ENCODE results near the gene PALMD.

Gene PALMD

DNA sequence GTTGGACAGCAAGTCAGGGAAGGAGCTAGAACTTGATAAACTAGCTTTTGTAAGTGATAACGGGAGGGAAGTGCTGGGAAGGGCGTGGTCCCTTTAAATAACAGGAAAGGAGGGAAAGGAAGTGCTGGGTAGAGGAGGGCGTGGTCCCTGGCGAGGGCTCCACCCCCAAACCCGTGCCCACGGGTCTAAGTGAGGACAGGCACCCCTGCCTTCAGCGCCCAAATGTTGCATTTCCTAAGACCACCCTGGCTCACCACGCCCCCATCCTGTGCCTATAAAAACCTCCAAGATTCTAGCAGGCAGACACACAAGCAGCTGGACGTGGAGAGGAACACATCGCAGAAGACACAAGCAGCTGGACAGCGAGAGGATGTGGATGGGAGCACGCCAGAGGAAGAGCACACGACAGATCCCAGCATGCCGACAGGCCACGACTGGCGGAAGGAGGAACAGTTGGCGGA is 58.5 kb downstream of the PALMD start:
- no peak for DNase-seq

DNA sequence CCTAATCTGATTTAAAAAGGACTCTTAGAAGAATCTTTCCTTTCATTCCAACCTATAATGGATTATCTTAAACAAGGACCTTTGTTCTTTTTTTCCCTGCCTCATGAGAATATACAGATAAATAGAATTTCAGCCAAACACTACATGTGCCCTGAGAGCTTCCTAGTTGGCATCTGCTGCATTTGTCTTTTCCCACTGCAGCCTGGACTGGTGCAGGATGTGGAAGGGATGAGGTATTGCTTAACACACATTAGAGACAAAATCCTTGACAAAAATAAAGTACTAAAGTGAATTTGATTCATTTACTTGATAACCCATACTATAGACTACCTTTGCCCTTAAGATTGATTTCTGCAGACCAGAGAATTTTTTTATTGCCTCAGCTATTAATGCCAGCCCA is 59.5 kb downstream of the PALMD start:
- DNase-seq, result no peak

DNA sequence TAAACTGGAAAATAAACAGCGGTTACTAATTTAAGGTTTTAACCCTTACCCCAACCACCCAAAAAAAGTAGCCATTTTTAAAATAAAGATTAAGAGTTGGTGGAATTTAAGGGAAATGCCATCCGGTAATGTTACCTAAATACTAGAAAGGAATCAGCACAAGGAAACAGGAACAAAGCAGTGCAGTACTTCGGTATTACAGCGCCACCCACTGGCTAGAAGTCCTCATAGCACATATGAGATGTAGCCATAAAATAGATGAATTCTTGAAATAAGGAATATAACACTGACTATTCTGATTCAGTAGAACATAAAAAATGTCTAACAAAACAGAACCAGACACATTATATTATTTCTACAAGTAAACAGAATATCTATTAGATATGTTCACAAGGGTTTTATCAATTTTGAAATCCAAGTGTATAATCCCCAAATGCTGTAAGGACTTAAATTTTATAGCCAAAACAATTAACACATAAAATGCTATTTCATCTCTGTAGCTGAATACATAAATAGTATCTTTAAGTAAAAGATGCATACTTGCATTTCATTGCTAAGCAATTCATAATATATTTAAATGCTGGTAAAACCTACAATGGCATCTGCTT is 61.7 kb downstream of the PALMD start:
- peak; percentile 76 for DNase-seq

- DNase-seq, result no peak
Measured at GRCh38 chr1:99710994-99711393, 65.1 kb downstream of the PALMD start.

DNA sequence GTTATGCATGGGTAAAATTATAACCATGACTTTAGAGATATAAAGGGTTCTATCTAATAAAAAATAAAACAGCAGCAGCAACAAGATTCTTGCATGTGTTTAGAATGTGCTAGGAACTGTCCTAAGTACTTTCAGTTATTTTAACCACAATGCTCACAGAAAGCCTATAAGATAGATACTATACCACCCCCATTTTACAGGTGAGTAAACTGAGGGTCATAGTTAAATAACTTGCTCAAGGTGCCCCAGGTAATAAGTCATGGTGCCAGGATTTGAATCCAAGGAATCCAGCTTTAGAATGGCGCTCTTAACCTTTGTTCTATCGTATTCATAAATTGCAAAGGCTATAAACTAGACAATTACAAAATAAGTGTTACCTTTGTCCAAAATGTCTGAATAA is 67.1 kb downstream of the PALMD start:
- no peak for DNase-seq

DNA sequence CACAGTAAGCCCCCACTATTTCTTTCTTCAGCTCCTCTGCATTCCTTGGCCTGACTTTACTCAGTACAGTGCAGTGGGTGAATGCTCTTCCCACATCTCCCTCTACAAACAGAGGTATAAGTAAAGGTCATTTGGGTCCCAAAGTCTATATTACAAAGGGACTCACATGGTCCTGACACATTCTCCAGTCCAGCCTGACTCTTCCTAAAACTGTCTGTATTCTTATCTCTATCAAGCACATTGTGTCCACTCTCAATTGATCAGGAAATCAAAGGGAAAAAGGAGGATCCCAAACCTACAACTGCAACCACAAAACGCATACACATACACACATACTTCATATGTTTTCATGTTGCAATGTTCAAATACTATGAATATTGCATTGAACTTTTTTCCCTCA is 71.1 kb downstream of the PALMD start:
- no peak for DNase-seq

DNA sequence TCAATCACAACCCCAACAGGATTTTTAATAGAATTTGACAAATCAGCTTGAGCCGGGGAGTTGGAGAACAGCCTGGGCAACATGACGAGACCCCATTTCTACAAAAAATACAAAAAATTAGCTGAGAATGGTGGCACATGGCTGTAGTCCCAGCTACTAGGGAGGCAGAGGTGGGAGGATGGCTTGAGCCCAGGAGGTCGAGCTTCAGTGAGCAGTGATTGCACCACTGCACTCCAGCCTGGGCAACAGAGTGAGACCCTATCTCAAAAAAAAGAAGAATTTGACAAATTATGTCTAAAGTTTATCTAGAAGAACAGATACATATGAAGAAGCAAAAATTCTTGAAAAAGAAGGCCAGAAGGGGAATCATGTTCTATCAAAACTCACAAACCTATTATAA is 77.3 kb downstream of the PALMD start:
- DNase-seq, result no peak

DNA sequence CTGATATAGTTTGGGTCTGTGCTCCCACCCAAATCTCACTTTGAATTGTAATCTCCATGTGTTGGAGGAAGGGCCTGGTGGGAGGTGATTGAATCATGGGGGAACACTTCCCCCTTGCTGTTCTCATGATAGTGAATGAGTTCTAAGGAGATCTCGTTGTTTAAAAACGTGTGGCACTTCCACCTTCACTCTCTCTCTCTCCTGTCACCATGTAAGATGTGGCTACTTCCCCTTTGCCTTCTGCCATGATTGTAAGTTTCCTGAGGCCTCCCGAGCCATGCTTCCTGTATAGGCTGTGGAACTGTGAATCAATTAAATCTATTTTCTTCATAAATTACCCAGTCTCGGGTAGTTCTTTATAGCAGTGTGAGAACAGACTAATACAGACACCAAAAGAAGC is 80.1 kb downstream of the PALMD start:
- no peak for DNase-seq

DNA sequence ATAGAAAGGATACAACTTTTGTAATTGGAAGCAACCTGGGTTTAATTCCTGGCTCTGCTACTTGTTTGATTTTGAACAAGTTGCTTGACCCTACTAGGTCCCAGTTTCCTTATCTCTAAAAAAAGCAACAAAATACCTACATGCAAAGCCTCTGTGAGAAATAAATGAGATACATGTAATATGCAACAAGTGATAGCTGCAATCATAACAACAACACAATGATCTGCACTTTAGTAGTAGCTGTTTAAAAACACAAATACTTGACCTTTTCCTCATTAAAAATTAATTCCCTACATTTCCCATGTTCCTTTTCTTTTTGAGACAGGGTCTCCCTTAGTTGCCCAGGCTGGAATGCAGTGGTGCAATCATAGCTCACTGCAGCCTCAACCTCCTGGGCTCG is 80.5 kb downstream of the PALMD start:
- no peak for DNase-seq

DNA sequence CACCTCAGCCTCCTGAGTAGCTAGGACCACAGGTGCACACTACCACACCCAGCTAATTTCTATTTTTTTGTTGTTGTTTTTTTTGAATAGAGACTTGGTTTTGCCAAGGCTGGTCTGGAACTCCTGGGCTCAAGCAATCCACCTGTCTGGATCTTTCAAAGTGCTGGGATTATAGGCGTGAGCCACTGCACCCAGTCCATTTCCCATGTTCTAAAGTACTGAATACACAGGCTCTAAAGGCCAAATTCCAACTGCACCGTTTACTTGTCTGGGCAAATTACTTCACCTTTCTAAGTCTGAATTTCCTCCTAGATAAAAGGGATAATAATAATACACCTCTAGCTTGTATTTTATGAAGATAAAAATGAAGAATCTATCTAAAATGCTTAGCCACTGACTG is 80.9 kb downstream of the PALMD start:
- DNase-seq, result no peak

DNA sequence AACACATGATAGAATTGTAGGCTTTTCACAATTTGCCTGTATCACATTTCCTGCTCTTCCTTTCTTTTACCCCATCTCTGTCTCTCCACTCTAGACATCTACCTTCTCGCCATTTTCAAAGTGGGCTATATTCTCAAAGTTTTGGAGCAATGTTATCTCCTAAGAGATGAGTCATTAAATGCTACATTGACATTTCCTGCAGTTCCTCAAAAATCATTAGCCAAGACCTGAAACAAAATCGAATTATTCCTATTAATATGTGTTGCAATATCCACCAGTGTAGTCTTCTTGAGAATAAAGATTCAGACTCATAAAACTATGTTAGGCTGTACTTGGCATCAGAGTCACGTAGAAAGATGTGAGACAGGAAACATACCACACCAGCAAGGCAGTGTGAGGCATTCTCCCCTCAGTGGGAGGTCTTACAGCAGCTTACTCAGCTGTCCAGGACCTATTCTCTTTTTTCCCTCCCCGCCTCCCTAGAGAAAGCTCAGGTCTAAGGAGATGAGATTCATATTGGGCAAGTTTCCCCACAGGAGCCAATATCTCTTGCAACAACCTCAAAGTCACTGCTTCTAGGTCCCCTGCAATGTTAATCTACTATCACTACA is 81.8 kb downstream of the PALMD start:
- DNase-seq, result no peak

DNA sequence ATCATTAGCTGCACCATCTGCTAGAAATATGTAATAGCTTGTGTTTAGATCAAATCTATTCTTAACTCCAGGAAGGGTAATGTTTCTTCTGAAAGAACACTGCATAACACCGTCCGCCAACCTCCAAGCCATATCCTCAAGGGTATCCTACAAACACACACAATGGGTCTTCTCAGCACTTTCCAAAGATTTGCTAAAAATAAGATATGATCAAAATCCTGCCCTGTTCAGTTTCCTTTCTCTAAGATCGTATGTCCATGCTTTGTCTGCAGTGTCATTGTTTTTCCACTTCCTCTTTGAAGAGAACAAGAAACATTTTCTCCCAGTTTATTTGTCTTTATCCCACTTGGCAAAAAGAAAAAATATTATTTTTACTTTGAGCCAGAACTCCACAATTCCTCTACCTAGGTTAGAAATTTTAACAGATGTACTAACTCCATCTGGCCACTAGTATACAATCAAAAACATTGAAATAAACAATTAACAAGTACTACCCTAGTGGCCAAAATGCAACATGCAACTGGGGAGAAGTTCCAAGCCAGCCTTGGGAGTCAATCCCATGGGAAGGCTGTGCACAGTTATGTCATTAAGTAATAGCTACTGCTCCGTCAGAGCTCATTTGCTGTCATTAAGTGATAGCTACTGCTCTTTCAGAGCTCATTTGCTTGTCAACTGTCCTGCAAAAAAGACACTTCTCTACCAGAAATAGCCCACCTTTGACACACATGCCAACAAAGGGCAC is 82.8 kb downstream of the PALMD start:
- no peak for DNase-seq

DNA sequence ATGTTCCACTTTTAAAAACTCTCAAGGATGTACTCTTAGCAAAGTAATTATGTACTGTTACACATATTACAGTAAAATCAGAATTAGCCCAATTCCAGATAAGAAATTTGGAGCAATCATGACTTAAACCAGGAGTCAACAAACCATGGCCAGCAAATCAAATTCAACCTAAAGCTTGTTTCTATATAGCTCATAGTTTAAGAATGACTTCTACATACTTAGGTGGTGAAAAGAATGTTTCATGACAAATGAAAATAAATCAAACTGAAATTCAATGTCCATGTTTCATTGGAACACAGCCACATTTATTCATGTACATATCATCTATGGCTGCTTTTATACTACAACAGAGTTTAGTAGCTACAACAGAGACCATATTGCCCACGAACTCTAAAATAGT is 85.5 kb downstream of the PALMD start:
- no peak for DNase-seq

DNA sequence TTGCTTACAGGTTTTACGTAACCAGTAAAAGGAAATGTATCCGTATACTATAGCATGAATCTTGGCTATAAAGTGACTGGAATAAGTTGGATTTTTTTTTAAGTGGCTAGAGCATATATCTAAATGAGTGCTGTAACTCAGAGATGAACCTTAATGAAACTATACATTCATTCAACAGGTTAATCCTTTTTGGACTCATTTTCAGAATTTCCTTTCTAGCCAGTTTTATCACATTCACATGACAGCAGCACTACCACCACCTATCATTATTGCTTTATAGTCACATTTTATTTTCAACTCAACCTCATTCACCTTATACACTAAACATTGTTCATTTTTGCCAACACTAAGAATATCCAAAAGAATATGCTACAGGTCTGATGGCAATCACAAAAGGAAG is 89.9 kb downstream of the PALMD start:
- DNase-seq, result no peak

DNA sequence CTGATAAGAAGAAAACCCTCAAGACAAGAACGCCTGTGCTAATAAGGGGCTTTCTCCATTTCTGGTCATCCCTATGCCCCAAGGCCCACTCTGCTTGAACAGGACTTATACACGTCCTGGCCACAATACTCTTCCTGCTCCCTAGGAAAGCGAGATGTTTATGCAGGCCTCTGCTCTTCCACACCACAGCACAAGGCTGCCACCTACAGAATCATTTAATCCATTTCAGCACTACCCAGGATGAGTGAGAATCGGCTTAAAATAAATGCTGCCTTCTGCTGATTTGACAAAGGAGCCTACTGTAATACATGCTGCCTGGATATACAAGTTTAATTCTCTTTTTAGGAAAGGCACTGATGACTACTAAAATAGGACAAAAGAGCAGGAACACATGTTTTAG is 91.1 kb downstream of the PALMD start:
- peak; percentile 36 for DNase-seq

DNA sequence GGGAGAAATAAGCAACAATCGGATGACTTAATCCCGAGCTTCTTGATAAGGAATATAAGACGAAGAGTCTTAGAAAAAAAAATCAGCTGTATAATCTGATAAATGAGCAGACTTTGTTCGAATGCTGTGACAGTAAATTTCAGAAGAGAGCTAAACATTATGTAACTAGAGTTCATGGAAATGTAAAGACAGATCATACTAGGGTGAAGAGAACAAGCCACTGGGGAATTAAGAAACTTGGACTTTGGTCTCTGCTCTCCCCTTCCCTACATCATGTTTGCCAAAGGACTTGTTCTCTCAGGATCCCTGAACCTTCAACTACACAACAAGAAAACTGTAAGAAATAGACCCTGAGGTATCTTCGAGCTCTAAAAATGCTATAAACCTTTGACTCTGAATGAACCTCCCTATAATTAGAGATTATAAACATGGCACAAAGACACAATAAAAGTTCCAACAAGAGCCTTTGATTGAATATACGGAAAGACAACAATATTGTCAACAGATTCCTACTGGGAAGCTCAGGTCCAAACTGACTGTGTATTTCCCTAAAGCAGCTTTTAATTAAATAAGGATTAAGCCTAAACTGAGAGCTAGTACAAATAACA is 93.0 kb downstream of the PALMD start:
- no peak for DNase-seq

GRCh38 chr1:99740141-99740540 is 94.2 kb downstream of the PALMD start:
- no peak for DNase-seq

Measured in COR-L47 (cell line).